Activated CD8-positive, alpha-beta T cell treated with anti-CD3 and anti-CD28 coated beads for 36 hours (primary cell): ENCODE measurements around the gene LETM1. TPM values are rescaled to one million over a fixed set of nuclear protein-coding genes. Genes with fewer than 3 reads are reported as not detected.

Experiments
- ATAC-seq: fragments of 200-7000 bp; cut with Tn5 transposase; one replicate; pipeline ENCODE4 v1.10.0; 2021; ENCODE audit warnings: mild to moderate bottlenecking, moderate library complexity
- CTCF ChIA-PET: fragments of 350-600 bp; sonication (Branson Sonifier 250); formaldehyde crosslinking; loops from one replicate; lab custom pipeline; 2021; ENCODE audit warnings: antibody characterized with exemption; lab: Charles Lee
- POLR2A ChIA-PET: fragments of 350-600 bp; sonication (Branson Sonifier 250); formaldehyde crosslinking; loops from one replicate; lab custom pipeline; 2021; ENCODE audit warnings: antibody characterized with exemption; lab: Charles Lee
- DNase-seq: peaks from one replicate; pipeline ENCODE4 v3.0.0-alpha.2; 2020
- H3K27ac Mint-ChIP-seq: one replicate; pipeline ENCODE4 v1.8.0; 2021; ENCODE audit warnings: mild to moderate bottlenecking, mixed read lengths
- H3K27me3 Mint-ChIP-seq: one replicate; pipeline ENCODE4 v1.8.0; 2021; ENCODE audit warnings: mixed read lengths
- H3K36me3 Mint-ChIP-seq: one replicate; pipeline ENCODE4 v1.8.0; 2021; ENCODE audit warnings: low read depth, mixed read lengths
- H3K4me1 Mint-ChIP-seq: one replicate; pipeline ENCODE4 v1.8.0; 2021; ENCODE audit warnings: low read depth, mixed read lengths
- H3K4me3 Mint-ChIP-seq: one replicate; pipeline ENCODE4 v1.8.0; 2021; ENCODE audit warnings: mild to moderate bottlenecking, moderate library complexity, mixed read lengths
- H3K9me3 Mint-ChIP-seq: one replicate; pipeline ENCODE4 v1.8.0; 2021; ENCODE audit warnings: mixed read lengths
- CTCF ChIP-seq: fragments of 200-600 bp; IDR thresholded peaks from one replicate; pipeline ENCODE4 v1.8.0; 2022; ENCODE audit warnings: antibody characterized with exemption, mild to moderate bottlenecking
- intact Hi-C: fragments of 100-400 bp; cut with micrococcal nuclease; formaldehyde crosslinking; loops from one replicate; pipeline ENCODE4 v1.10.0; 2022
- total RNA-seq, 2 experiments: library from RNA; stranded (reverse); gene quantifications; one replicate each; pipeline ENCODE4 v1.2.3, GENCODE V29; 2021

LETM1 gene
- total RNA-seq, 2 experiments from 2014 or later: 49.4 to 53.2 TPM

GRCh38 chr4:1793496-1793840, 62.5 kb downstream of the LETM1 start:
- intact Hi-C loops: no loop called here
- TF ChIP-seq CTCF: no peak
- no peak overlapping the region for H3K27ac Mint-ChIP-seq
- no peaks in the 10 kb centered on the region for H3K9me3 Mint-ChIP-seq
- H3K4me1 Mint-ChIP-seq: no peaks in the 10 kb centered on the region
- H3K27me3 Mint-ChIP-seq: peaks cover 12% of the 10 kb centered on the region
- ChIA-PET POLR2A (interaction anchor here (1.0 to 1.3 kb wide), 4 partner anchors 53 to 447 kb away, joined by 3 read pairs; no protein-coding TSS in a partner anchor), CTCF (interaction anchor here (1.0 to 1.6 kb wide), 4 partner anchors 12 to 65 kb away, joined by 3 to 5 read pairs (median 3); no protein-coding TSS in a partner anchor)
- ATAC-seq: peak; percentile 42
- no peak overlapping the region for H3K4me3 Mint-ChIP-seq
- H3K36me3 Mint-ChIP-seq: no peaks in the 10 kb centered on the region
- peak; percentile 39 for DNase-seq

GRCh38 chr4:1792832-1793495, 63.0 kb downstream of the LETM1 start, which contains the start of gene FGFR3:
Gene FGFR3, plus strand, starts transcription at chr4:1793293. Its CDS starts 642 bp downstream, at chr4:1793935.
- intact Hi-C loops: no loop called here
- Mint-ChIP-seq H3K9me3 (no peaks in the 10 kb centered on the region), H3K27me3 (peaks cover 12% of the 10 kb centered on the region), H3K4me3 (no peak within 1 kb of the TSS), H3K27ac (no peak within 1 kb of the TSS), H3K36me3 (no peaks in the 10 kb centered on the region), H3K4me1 (no peaks in the 10 kb centered on the region)
- no peak for TF ChIP-seq CTCF
- ChIA-PET CTCF (interaction anchor here (1.0 to 1.3 kb wide), 4 partner anchors 12 to 66 kb away, joined by 3 read pairs; no protein-coding TSS in a partner anchor), POLR2A (interaction anchor here (1.0 to 1.3 kb wide), 3 partner anchors 53 to 447 kb away, joined by 3 read pairs; no protein-coding TSS in a partner anchor)
- ATAC-seq (peak; percentile 83), DNase-seq (peak; percentile 25)

GRCh38 chr4:1792158-1792831, 63.7 kb downstream of the LETM1 start:
- no peaks in the 10 kb centered on the region for H3K36me3 Mint-ChIP-seq
- H3K27ac Mint-ChIP-seq: no peak overlapping the region
- TF ChIP-seq CTCF: no peak
- peaks cover 12% of the 10 kb centered on the region for H3K27me3 Mint-ChIP-seq
- ATAC-seq: no peak
- no peak for DNase-seq
- H3K4me1 Mint-ChIP-seq: no peaks in the 10 kb centered on the region
- H3K4me3 Mint-ChIP-seq: no peak overlapping the region
- POLR2A ChIA-PET: interaction anchor here (1.1 to 1.3 kb wide), 2 partner anchors 52 to 64 kb away, joined by 3 read pairs; no protein-coding TSS in a partner anchor
- no peaks in the 10 kb centered on the region for H3K9me3 Mint-ChIP-seq
- intact Hi-C loops: no loop called here
- CTCF ChIA-PET: interaction anchor here (1.0 to 1.3 kb wide), 3 partner anchors 11 to 50 kb away, joined by 3 read pairs; no protein-coding TSS in a partner anchor

GRCh38 chr4:1790005-1790404, 66.0 kb downstream of the LETM1 start:
- H3K4me1 Mint-ChIP-seq: no peaks in the 10 kb centered on the region
- no peak for TF ChIP-seq CTCF
- no peak overlapping the region for H3K27ac Mint-ChIP-seq
- H3K36me3 Mint-ChIP-seq: no peaks in the 10 kb centered on the region
- POLR2A ChIA-PET: interaction anchor here (1.0 kb wide), 1 partner anchor 8 kb away, joined by 3 read pairs; no protein-coding TSS in a partner anchor
- H3K9me3 Mint-ChIP-seq: no peaks in the 10 kb centered on the region
- CTCF ChIA-PET: no interaction called here
- no peak overlapping the region for H3K4me3 Mint-ChIP-seq
- DNase-seq (no peak), ATAC-seq (no peak)
- intact Hi-C loops: no loop called here
- peaks cover 2% of the 10 kb centered on the region for H3K27me3 Mint-ChIP-seq
